Measurements from ENCODE around the gene ABHD8.

The ABHD8 gene

GRCh38 chr19:17335575-17335974 lies 32.4 kb upstream of the ABHD8 start:
- no peak overlapping the region for H3K4me3 ChIP-seq (ENCODE audit: low read depth, low read length)
- TF ChIP-seq, protein P1, sequence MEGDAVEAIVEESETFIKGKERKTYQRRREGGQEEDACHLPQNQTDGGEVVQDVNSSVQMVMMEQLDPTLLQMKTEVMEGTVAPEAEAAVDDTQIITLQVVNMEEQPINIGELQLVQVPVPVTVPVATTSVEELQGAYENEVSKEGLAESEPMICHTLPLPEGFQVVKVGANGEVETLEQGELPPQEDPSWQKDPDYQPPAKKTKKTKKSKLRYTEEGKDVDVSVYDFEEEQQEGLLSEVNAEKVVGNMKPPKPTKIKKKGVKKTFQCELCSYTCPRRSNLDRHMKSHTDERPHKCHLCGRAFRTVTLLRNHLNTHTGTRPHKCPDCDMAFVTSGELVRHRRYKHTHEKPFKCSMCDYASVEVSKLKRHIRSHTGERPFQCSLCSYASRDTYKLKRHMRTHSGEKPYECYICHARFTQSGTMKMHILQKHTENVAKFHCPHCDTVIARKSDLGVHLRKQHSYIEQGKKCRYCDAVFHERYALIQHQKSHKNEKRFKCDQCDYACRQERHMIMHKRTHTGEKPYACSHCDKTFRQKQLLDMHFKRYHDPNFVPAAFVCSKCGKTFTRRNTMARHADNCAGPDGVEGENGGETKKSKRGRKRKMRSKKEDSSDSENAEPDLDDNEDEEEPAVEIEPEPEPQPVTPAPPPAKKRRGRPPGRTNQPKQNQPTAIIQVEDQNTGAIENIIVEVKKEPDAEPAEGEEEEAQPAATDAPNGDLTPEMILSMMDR (IDR thresholded peaks at IDR 0.05; ENCODE audit: low read depth, low read length) = no peak
- TF ChIP-seq POLR2A (IDR thresholded peaks at IDR 0.05; ENCODE audit: extremely low read depth, insufficient read length) (no peak), MYC (IDR thresholded peaks at IDR 0.05; ENCODE audit: low read depth, low read length) (no peak), MAX (IDR thresholded peaks at IDR 0.05; ENCODE audit: low read depth, low read length) (no peak)
- no peak for DNase-seq (ENCODE audit: low read depth)

DNA sequence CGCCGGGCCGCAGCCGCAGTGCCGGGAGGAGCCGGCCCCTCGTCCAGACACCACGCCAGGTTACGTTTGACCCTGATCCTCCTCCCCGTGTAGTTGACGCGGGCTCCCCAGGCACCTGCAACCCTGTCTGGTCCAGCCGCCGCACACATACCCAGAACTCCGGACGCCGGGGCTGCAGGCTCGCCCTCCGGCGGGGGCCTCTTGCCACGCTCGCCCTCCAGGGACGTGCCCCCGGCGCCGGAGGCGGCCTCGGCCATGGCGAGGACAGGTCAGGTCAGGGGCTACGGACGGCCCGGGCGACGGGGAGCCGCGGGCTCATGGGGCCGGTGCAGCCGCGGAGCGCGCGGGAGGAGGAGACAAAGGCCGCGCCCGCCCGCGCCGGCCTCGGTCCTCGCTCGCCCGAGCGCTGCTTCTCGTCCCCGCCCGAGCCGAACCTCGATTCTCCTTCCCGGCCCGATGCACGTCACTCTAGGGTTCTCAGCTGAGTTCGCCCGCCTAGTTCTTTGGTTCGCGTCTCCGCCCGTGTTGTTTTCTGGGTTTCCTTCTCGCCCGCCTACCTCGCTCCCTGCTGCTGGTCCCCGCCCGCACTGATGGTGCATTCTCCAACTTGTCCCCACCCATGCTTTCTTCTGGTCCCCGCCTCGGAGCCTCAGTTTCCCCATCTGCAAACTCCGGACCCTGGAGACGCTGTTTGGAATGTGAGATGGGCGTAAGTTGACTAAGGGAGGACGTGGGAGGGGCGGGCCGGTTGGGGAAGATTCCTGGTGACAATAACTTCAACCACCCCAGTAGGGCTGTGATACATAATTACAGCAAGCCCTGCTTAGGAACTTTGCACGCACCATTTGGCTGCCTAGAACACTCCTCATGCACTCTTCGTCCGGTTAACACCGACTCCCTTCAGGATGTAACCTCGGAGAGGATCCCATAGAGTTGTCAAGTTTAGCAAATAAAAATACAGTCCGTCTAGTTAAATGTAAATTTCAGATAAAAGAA lies 31.5 kb upstream of the ABHD8 start, which contains the start of gene ANO8:
Gene ANO8 (minus strand): TSS at position 442 of the 996 bp plus-strand sequence. CDS start 185 bp downstream, at position 257.
- H3K4me3 ChIP-seq (ENCODE audit: low read depth, low read length) = peak within 1 kb of the TSS; percentile 23
- DNase-seq (ENCODE audit: low read depth) = peak; percentile 96
- peak; percentile 24; the same call in 1 of the 2 replicates for TF ChIP-seq MYC (IDR thresholded peaks at IDR 0.05; ENCODE audit: low read depth, low read length)
- TF ChIP-seq, protein P1 (IDR thresholded peaks at IDR 0.05; ENCODE audit: low read depth, low read length) = no peak

DNA sequence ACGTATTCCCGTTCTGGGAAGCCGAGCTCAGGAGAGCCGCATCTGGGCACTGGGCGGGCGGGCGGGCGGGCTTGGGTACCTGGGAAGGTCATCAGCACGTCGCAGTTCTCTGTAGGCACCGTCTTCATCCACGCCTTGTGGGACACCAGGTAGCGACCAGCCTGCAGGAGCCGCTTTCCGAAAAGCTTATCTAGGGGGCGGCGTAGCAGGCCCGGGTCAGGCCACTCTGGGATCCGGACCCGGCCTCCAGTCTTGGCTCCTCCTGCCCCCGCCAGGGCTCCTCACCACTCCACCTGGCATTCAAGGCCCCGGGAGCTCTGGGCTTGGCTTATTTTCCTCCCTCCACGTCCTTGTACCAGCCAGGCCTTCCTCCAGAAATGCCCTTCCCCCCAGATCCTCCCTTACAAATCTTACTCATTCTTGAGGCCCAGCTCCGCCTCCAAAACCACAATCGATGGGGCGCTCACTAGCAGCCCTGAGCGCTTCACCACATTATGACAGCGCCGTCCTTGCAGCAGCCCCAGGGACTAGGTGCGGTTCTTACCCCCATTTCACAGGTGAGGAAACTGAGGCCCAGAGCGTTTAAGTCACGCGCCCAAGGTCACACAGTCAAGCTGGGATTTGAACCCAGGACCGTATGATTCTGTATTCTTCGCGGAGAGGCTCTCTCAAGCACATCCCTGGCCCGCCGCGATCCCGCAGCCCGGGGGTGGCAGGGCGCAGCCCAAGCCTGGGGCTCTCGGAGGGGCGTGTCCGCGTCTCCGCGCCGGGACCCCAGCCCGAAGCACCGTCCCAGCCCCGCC lies 30.6 kb upstream of the ABHD8 start:
- peak; percentile 94 for DNase-seq (ENCODE audit: low read depth)
- peak overlapping the region; percentile 23 for H3K4me3 ChIP-seq (ENCODE audit: low read depth, low read length)

DNA sequence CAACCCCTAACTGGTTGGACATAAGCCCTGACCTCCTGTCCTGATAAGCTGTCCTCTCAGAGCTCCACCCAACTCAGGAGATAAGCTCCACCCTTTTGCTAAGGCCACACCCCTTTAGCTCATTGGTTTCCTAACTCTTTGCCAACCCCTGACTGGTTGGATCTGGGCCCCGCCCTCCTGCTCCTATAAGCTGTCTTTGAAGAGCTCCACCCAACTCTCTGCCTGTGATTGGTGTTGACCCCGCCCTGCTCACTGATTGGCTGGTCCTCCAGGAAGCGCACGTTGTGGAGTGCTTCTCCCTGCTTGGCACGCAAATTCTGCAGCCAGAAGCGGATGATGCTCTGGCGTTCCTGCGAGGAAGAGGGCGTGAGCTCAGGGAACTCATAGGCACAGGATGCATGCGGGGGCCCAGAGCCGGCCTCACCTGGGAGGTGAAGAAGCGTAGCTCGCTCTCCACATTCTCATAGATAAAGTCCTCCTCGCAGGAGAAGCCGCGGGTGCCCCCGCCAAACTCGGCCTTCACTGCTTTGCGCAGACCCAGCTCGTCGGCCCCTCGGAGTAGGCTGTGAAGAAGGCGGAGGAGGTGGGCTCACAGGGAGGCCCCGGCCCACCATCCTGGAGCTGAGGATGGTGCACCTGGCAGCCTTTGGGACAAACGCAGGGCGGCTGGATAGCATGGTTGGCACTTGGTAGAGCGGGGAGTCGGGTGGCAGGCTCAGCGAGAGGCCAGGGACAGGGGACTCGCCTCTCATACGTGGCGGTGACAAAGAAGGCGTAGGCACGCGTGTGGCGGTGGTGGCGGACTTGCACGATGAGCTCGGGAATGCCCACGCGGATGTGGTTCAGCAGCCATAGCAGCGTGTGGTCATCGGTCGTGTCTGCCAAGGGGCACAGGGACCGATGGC lies 29.7 kb upstream of the ABHD8 start:
- no peak for TF ChIP-seq MAX (IDR thresholded peaks at IDR 0.05; ENCODE audit: low read depth, low read length)
- TF ChIP-seq POLR2A (IDR thresholded peaks at IDR 0.05; ENCODE audit: extremely low read depth, insufficient read length) = no peak
- TF ChIP-seq, protein P1 (IDR thresholded peaks at IDR 0.05; ENCODE audit: low read depth, low read length) = no peak
- TF ChIP-seq MYC (IDR thresholded peaks at IDR 0.05; ENCODE audit: low read depth, low read length) = no peak
- peak; percentile 74 for DNase-seq (ENCODE audit: low read depth)

More for the DNA sequence above, 30.6 kb upstream of the ABHD8 start:
- TF ChIP-seq MAX (IDR thresholded peaks at IDR 0.05; ENCODE audit: low read depth, low read length) (peak; percentile 40; the same call in 1 of the 2 replicates), POLR2A (IDR thresholded peaks at IDR 0.05; ENCODE audit: extremely low read depth, insufficient read length) (no peak), MYC (IDR thresholded peaks at IDR 0.05; ENCODE audit: low read depth, low read length) (0 out of 2 replicates have a peak, but pooled peaks have one; percentile 25)
- TF ChIP-seq, protein P1 (IDR thresholded peaks at IDR 0.05; ENCODE audit: low read depth, low read length) = peak; percentile 12

DNA sequence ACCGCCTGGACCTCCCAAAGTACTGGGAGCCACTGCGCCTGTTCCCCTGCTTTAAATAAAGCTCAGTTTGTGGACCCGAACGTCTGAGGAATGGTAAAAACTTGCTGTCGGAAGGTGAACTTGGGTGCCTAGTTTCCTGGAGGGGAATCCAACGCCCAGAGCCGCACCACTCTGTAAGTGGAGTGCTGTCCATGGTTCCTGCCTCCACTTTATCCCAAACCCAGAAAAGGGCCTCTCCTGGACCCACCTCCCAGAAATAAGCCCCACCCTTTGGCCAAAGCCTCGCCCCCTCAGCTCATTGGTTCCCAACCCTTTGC lies 29.1 kb upstream of the ABHD8 start:
- TF ChIP-seq, protein P1 (IDR thresholded peaks at IDR 0.05; ENCODE audit: low read depth, low read length) = no peak
- no peak for TF ChIP-seq MAX (IDR thresholded peaks at IDR 0.05; ENCODE audit: low read depth, low read length)
- no peak for TF ChIP-seq MYC (IDR thresholded peaks at IDR 0.05; ENCODE audit: low read depth, low read length)
- TF ChIP-seq POLR2A (IDR thresholded peaks at IDR 0.05; ENCODE audit: extremely low read depth, insufficient read length) = no peak
- DNase-seq (ENCODE audit: low read depth) = no peak
- no peak overlapping the region for H3K4me3 ChIP-seq (ENCODE audit: low read depth, low read length)

More for the DNA sequence above, 29.7 kb upstream of the ABHD8 start:
- H3K4me3 ChIP-seq (ENCODE audit: low read depth, low read length) = no peak overlapping the region

Data from NB4 (cell line).